OCI-LY3 (cell line): ENCODE measurements around the gene CYP3A4.
"Not testable (repeated sequence)": the region's sequence is repeated elsewhere in the genome, so short reads cannot be mapped to it uniquely, and the experiment has no call there.

Experiments used
- H2AFZ ChIP-seq: fragments of 200-600, 300-600 bp; shearing (Covaris generic); 2 replicates; pipeline ENCODE4 v1.6.0; 2014; ENCODE audit warnings: antibody characterized with exemption, low read depth, low read length
- H3K27ac ChIP-seq: fragments of 200-600, 300-600 bp; sonication (generic); 2 replicates; pipeline ENCODE4 v1.5.1; 2014; ENCODE audit warnings: mild to moderate bottlenecking, low read length, moderate library complexity, mixed read lengths
- H3K27me3 ChIP-seq: fragments of 200-600, 300-600 bp; sonication (generic); 2 replicates; pipeline ENCODE4 v1.6.1; 2014; ENCODE audit warnings: low read depth, low read length, mixed read lengths
- H3K36me3 ChIP-seq: fragments of 200-600, 300-600 bp; sonication (generic); replicated peaks from 2 replicates; pipeline ENCODE3; 2014; ENCODE audit warnings: low read depth, low read length, mixed read lengths
- H3K4me1 ChIP-seq: fragments of 300-600, 200-600 bp; sonication (generic); 2 replicates; pipeline ENCODE4 v1.6.1; 2014; ENCODE audit warnings: low read length, mixed read lengths
- H3K4me2 ChIP-seq: fragments of 200-600, 300-600 bp; sonication (generic); 2 replicates; pipeline ENCODE4 v1.6.1; 2014; ENCODE audit warnings: low read length, mixed read lengths
- H3K4me3 ChIP-seq: fragments of 300-600, 200-600 bp; sonication (generic); 2 replicates; pipeline ENCODE4 v1.5.1; 2014; ENCODE audit warnings: antibody characterized with exemption, mild to moderate bottlenecking, low read length, moderate library complexity
- H3K79me2 ChIP-seq: fragments of 300-600, 200-600 bp; shearing (Covaris generic); 2 replicates; pipeline ENCODE4 v1.6.1; 2014; ENCODE audit warnings: mild to moderate bottlenecking, low read length, mixed read lengths
- H3K9ac ChIP-seq: fragments of 300-600, 200-600 bp; shearing (Covaris generic); 2 replicates; pipeline ENCODE4 v1.6.0; 2014; ENCODE audit warnings: mild to moderate bottlenecking, low read length, moderate library complexity
- H3K9me3 ChIP-seq: fragments of 200-600, 300-600 bp; shearing (Covaris generic); 2 replicates; pipeline ENCODE4 v1.6.1; 2014; ENCODE audit warnings: low read length, mixed read lengths; ENCODE audit not compliant: insufficient read depth
- H4K20me1 ChIP-seq: fragments of 200-600, 300-600 bp; sonication (generic); 2 replicates; pipeline ENCODE4 v1.6.1; 2016; ENCODE audit warnings: low read length, mixed read lengths; ENCODE audit not compliant: insufficient read depth
- EZH2phosphoT487 ChIP-seq: fragments of 200-600 bp; shearing (Covaris generic); IDR thresholded peaks from 2 replicates; pipeline ENCODE4 v1.6.1; 2018; ENCODE audit warnings: antibody characterized with exemption, mixed run types, low read depth
- TF ChIP-seq, protein P1 (sequence below): fragments of 200-600, 300-600 bp; sonication (generic); IDR thresholded peaks from 2 replicates; pipeline ENCODE4 v1.5.1; 2014; ENCODE audit warnings: antibody characterized with exemption, low read length, low read depth

Gene CYP3A4

GRCh38 chr7:99740573-99741440 is 43.2 kb downstream of the CYP3A4 start:
- no peaks in the 10 kb centered on the region for H3K36me3 ChIP-seq
- H3K4me2 ChIP-seq: no peak overlapping the region
- H3K4me3 ChIP-seq: no peak overlapping the region
- no peak overlapping the region for H3K9ac ChIP-seq
- H3K27ac ChIP-seq: no peak overlapping the region
- H3K27me3 ChIP-seq: no peaks in the 10 kb centered on the region
- no peaks in the 10 kb centered on the region for H3K4me1 ChIP-seq
- no peaks in the 10 kb centered on the region for H3K9me3 ChIP-seq
- H2AFZ ChIP-seq: no peak overlapping the region
- no peaks in the 10 kb centered on the region for H3K79me2 ChIP-seq
- TF ChIP-seq EZH2phosphoT487: no peak
- TF ChIP-seq, protein P1, sequence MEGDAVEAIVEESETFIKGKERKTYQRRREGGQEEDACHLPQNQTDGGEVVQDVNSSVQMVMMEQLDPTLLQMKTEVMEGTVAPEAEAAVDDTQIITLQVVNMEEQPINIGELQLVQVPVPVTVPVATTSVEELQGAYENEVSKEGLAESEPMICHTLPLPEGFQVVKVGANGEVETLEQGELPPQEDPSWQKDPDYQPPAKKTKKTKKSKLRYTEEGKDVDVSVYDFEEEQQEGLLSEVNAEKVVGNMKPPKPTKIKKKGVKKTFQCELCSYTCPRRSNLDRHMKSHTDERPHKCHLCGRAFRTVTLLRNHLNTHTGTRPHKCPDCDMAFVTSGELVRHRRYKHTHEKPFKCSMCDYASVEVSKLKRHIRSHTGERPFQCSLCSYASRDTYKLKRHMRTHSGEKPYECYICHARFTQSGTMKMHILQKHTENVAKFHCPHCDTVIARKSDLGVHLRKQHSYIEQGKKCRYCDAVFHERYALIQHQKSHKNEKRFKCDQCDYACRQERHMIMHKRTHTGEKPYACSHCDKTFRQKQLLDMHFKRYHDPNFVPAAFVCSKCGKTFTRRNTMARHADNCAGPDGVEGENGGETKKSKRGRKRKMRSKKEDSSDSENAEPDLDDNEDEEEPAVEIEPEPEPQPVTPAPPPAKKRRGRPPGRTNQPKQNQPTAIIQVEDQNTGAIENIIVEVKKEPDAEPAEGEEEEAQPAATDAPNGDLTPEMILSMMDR: no peak
- no peaks in the 10 kb centered on the region for H4K20me1 ChIP-seq

GRCh38 chr7:99739699-99740572 is 44.0 kb downstream of the CYP3A4 start:
- Histone ChIP-seq H3K9me3 (no peaks in the 10 kb centered on the region), H3K79me2 (no peaks in the 10 kb centered on the region), H3K9ac (no peak overlapping the region), H3K4me1 (no peaks in the 10 kb centered on the region), H2AFZ (no peak overlapping the region), H3K27me3 (no peaks in the 10 kb centered on the region), H4K20me1 (no peaks in the 10 kb centered on the region), H3K4me2 (no peak overlapping the region), H3K27ac (no peak overlapping the region), H3K4me3 (no peak overlapping the region), H3K36me3 (no peaks in the 10 kb centered on the region)
- TF ChIP-seq, protein P1: no peak
- no peak for TF ChIP-seq EZH2phosphoT487

DNA sequence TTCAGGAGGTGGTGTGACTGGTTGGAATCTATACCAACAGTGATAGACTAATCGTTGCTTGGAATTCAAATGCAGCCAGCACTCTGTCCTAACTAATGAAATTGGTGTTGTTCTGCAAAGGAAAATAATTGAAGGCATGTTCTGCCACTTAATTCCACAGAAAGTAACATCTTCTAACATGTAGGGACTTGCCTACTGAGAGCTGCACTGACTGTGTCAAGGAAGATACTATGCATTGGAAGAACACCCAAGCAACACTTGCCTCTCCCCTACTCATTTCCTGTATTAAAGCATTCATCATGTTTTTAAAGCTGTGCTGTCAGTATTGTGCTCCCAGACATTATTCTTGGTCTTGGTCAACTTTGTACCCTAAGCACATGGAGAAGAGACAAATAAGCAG is 46.3 kb downstream of the CYP3A4 start:
- Histone ChIP-seq H3K4me2 (no peak overlapping the region), H4K20me1 (no peaks in the 10 kb centered on the region), H3K27me3 (no peaks in the 10 kb centered on the region), H3K27ac (no peak overlapping the region), H2AFZ (no peak overlapping the region), H3K9ac (no peak overlapping the region), H3K9me3 (no peaks in the 10 kb centered on the region), H3K4me3 (no peak overlapping the region), H3K4me1 (no peaks in the 10 kb centered on the region), H3K36me3 (no peaks in the 10 kb centered on the region), H3K79me2 (no peaks in the 10 kb centered on the region)
- TF ChIP-seq EZH2phosphoT487: no peak
- TF ChIP-seq, protein P1: no peak

GRCh38 chr7:99736667-99737066 is 47.3 kb downstream of the CYP3A4 start:
- not testable (repeated sequence) for H3K27me3 ChIP-seq, H3K9ac ChIP-seq, H3K4me3 ChIP-seq, H3K79me2 ChIP-seq, H3K27ac ChIP-seq, H3K36me3 ChIP-seq, H3K9me3 ChIP-seq, H3K4me2 ChIP-seq, H4K20me1 ChIP-seq, H3K4me1 ChIP-seq, H2AFZ ChIP-seq
